ENCODE data around the gene MSH5. TPM values are rescaled to one million over a fixed set of nuclear protein-coding genes. Genes with fewer than 3 reads are reported as not detected.
A peak's percentile ranks its signal among the peaks of the same experiment; 100 is the strongest.

The MSH5 gene
- total and polyA plus RNA-seq, 2 of the 13 experiments (the other 11 are each of a cell fraction or from before 2014, with no cell fraction given), result 10.2 to 38.7 TPM

DNA sequence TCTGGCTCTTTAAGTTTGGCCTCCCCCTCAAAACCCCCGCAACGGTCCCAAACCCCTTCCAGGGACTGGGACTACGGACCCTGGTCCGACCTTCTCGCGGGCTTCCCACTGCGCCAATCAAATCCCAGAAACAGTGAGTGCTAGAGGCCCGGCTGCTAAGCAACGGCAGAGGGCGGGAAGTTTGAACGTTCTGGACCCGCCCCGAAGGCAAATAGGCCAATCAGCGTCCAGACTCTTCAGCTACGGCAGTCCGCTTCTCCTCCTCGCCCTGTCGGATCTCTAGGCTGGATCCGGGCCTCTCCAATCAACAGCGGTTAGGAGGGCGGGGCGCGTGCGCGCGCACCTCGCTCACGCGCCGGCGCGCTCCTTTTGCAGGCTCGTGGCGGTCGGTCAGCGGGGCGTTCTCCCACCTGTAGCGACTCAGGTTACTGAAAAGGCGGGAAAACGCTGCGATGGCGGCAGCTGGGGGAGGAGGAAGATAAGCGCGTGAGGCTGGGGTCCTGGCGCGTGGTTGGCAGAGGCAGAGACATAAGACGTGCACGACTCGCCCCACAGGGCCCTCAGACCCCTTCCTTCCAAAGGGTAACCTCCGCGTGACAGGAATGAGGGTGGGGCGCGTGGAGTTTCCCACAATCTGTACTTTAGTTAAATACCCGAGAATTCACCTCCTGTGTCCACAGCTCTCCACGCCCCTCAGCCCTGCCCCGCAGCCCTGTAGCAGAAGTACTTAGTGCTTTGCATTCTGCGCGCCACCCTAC lies at the start of gene MSH5 (continued):
- TF ChIP-seq, protein P1, sequence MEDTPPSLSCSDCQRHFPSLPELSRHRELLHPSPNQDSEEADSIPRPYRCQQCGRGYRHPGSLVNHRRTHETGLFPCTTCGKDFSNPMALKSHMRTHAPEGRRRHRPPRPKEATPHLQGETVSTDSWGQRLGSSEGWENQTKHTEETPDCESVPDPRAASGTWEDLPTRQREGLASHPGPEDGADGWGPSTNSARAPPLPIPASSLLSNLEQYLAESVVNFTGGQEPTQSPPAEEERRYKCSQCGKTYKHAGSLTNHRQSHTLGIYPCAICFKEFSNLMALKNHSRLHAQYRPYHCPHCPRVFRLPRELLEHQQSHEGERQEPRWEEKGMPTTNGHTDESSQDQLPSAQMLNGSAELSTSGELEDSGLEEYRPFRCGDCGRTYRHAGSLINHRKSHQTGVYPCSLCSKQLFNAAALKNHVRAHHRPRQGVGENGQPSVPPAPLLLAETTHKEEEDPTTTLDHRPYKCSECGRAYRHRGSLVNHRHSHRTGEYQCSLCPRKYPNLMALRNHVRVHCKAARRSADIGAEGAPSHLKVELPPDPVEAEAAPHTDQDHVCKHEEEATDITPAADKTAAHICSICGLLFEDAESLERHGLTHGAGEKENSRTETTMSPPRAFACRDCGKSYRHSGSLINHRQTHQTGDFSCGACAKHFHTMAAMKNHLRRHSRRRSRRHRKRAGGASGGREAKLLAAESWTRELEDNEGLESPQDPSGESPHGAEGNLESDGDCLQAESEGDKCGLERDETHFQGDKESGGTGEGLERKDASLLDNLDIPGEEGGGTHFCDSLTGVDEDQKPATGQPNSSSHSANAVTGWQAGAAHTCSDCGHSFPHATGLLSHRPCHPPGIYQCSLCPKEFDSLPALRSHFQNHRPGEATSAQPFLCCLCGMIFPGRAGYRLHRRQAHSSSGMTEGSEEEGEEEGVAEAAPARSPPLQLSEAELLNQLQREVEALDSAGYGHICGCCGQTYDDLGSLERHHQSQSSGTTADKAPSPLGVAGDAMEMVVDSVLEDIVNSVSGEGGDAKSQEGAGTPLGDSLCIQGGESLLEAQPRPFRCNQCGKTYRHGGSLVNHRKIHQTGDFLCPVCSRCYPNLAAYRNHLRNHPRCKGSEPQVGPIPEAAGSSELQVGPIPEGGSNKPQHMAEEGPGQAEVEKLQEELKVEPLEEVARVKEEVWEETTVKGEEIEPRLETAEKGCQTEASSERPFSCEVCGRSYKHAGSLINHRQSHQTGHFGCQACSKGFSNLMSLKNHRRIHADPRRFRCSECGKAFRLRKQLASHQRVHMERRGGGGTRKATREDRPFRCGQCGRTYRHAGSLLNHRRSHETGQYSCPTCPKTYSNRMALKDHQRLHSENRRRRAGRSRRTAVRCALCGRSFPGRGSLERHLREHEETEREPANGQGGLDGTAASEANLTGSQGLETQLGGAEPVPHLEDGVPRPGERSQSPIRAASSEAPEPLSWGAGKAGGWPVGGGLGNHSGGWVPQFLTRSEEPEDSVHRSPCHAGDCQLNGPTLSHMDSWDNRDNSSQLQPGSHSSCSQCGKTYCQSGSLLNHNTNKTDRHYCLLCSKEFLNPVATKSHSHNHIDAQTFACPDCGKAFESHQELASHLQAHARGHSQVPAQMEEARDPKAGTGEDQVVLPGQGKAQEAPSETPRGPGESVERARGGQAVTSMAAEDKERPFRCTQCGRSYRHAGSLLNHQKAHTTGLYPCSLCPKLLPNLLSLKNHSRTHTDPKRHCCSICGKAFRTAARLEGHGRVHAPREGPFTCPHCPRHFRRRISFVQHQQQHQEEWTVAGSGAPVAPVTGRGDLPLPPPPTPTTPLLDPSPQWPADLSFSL (CRISPR knock-in tag; IDR thresholded peaks at IDR 0.05), result peak; percentile 22; the same call in 1 of the 2 replicates
- TF ChIP-seq, protein P2, sequence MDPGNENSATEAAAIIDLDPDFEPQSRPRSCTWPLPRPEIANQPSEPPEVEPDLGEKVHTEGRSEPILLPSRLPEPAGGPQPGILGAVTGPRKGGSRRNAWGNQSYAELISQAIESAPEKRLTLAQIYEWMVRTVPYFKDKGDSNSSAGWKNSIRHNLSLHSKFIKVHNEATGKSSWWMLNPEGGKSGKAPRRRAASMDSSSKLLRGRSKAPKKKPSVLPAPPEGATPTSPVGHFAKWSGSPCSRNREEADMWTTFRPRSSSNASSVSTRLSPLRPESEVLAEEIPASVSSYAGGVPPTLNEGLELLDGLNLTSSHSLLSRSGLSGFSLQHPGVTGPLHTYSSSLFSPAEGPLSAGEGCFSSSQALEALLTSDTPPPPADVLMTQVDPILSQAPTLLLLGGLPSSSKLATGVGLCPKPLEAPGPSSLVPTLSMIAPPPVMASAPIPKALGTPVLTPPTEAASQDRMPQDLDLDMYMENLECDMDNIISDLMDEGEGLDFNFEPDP (CRISPR knock-in tag; conservative IDR thresholded peaks at IDR 0.05), result peak; percentile 99
- TF ChIP-seq ZNF260 (CRISPR knock-in tag; IDR thresholded peaks at IDR 0.05; ENCODE audit: borderline replicate concordance, low read depth) (no peak), RFXANK (CRISPR knock-in tag; IDR thresholded peaks at IDR 0.05) (peak; percentile 76; the same call in 1 of the 2 replicates), ZNF619 (CRISPR knock-in tag; IDR thresholded peaks at IDR 0.05) (peak; percentile 60), ZNF747 (CRISPR knock-in tag; IDR thresholded peaks at IDR 0.05; ENCODE audit: borderline replicate concordance) (peak; percentile 94), TOE1 (CRISPR knock-in tag; IDR thresholded peaks at IDR 0.05) (no peak; the same call in 1 of the 2 replicates), ZNF629 (CRISPR knock-in tag; conservative IDR thresholded peaks at IDR 0.05) (no peak; the same call in 1 of the 2 replicates), HDAC6 (IDR thresholded peaks at IDR 0.05; ENCODE audit: low read depth, low read length) (no peak), ZNF879 (CRISPR knock-in tag; IDR thresholded peaks at IDR 0.05) (peak; percentile 97), NCOR1 (IDR thresholded peaks at IDR 0.05; ENCODE audit: borderline replicate concordance, low read length) (peak; percentile 98), ZNF446 (CRISPR knock-in tag; IDR thresholded peaks at IDR 0.05) (peak; percentile 99), ZNF230 (CRISPR knock-in tag; IDR thresholded peaks at IDR 0.05) (peak; percentile 97)
- TF ChIP-seq, protein P3, sequence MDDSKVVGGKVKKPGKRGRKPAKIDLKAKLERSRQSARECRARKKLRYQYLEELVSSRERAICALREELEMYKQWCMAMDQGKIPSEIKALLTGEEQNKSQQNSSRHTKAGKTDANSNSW (CRISPR knock-in tag; IDR thresholded peaks at IDR 0.05; ENCODE audit: borderline replicate concordance), result peak; percentile 88; the same call in 1 of the 2 replicates
- TF ChIP-seq, protein P4, sequence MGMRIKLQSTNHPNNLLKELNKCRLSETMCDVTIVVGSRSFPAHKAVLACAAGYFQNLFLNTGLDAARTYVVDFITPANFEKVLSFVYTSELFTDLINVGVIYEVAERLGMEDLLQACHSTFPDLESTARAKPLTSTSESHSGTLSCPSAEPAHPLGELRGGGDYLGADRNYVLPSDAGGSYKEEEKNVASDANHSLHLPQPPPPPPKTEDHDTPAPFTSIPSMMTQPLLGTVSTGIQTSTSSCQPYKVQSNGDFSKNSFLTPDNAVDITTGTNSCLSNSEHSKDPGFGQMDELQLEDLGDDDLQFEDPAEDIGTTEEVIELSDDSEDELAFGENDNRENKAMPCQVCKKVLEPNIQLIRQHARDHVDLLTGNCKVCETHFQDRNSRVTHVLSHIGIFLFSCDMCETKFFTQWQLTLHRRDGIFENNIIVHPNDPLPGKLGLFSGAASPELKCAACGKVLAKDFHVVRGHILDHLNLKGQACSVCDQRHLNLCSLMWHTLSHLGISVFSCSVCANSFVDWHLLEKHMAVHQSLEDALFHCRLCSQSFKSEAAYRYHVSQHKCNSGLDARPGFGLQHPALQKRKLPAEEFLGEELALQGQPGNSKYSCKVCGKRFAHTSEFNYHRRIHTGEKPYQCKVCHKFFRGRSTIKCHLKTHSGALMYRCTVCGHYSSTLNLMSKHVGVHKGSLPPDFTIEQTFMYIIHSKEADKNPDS (CRISPR knock-in tag; IDR thresholded peaks at IDR 0.05), result peak; percentile 93
- TF ChIP-seq, protein P5, sequence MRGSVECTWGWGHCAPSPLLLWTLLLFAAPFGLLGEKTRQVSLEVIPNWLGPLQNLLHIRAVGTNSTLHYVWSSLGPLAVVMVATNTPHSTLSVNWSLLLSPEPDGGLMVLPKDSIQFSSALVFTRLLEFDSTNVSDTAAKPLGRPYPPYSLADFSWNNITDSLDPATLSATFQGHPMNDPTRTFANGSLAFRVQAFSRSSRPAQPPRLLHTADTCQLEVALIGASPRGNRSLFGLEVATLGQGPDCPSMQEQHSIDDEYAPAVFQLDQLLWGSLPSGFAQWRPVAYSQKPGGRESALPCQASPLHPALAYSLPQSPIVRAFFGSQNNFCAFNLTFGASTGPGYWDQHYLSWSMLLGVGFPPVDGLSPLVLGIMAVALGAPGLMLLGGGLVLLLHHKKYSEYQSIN (CRISPR knock-in tag; IDR thresholded peaks at IDR 0.05; ENCODE audit: borderline replicate concordance), result no peak

All from HepG2 (cell line).